ENCODE measurements around the gene ADAM8. TPM values are rescaled to one million over a fixed set of nuclear protein-coding genes. Genes with fewer than 3 reads are reported as not detected.

ADAM8 gene
- total RNA-seq, 2 donors from 2014 or later: 3.7 to 5.7 TPM

DNA sequence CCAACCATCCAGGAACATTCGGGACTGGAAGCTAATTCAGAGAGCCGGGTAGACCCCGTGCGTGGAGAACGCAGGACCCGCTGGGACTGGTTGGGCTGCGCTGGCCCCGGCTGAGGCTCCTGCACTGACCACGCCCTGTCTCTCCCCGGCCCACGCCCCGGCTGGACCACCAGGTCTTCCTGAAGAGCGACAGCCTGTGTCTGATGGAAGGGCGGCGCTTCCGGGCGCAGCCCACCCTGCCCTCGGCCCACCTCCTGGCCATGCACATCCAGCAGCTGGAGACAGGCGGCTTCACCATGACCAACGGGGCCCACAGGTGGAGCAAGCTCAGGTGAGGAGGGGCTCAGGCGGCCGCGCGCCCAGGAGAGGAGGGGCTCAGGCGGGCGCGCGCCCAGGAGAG lies 56.9 kb downstream of the ADAM8 start:
- Histone ChIP-seq H3K9ac (ENCODE audit: low read depth in 2 of 2, low read length in 2 of 2) (no peak overlapping the region), H3K9me3 (no peaks in the 10 kb centered on the region), H3K4me3 (no peak overlapping the region), H3K27me3 (no peaks in the 10 kb centered on the region), H3K27ac (no peak overlapping the region), H3K4me1 (no peaks in the 10 kb centered on the region), H3K36me3 (no peaks in the 10 kb centered on the region)
- TF ChIP-seq, protein P1, sequence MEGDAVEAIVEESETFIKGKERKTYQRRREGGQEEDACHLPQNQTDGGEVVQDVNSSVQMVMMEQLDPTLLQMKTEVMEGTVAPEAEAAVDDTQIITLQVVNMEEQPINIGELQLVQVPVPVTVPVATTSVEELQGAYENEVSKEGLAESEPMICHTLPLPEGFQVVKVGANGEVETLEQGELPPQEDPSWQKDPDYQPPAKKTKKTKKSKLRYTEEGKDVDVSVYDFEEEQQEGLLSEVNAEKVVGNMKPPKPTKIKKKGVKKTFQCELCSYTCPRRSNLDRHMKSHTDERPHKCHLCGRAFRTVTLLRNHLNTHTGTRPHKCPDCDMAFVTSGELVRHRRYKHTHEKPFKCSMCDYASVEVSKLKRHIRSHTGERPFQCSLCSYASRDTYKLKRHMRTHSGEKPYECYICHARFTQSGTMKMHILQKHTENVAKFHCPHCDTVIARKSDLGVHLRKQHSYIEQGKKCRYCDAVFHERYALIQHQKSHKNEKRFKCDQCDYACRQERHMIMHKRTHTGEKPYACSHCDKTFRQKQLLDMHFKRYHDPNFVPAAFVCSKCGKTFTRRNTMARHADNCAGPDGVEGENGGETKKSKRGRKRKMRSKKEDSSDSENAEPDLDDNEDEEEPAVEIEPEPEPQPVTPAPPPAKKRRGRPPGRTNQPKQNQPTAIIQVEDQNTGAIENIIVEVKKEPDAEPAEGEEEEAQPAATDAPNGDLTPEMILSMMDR (IDR thresholded peaks at IDR 0.05): no peak
- intact Hi-C loops (cut with DNase I): no loop called here
- DNase-seq: no peak

DNA sequence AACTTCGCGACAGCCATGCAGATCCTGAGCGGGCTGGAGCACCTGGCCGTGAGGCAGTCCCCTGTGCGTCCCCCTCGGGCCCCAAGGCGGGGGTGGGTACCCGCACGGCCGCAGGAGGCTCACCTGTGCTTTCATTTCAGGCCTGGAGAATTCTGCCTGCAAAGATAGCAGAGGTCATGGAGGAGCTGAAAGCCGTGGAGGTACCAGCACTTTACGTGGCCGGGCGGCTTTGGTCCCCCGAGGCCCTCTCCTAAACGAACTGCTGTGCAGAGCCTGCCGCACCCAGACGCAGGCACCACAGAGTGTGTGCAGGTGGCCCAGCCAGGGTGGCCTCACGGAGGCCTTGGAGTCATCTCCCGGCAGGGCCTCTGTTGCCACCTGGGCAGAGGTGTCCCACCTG lies 57.8 kb downstream of the ADAM8 start:
- Histone ChIP-seq H3K27ac (no peak overlapping the region), H3K9me3 (no peaks in the 10 kb centered on the region), H3K4me3 (no peak overlapping the region), H3K4me1 (no peaks in the 10 kb centered on the region), H3K27me3 (no peaks in the 10 kb centered on the region), H3K36me3 (no peaks in the 10 kb centered on the region), H3K9ac (ENCODE audit: low read depth in 2 of 2, low read length in 2 of 2) (no peak overlapping the region)
- intact Hi-C loops (cut with DNase I): no loop called here
- TF ChIP-seq, protein P1 (IDR thresholded peaks at IDR 0.05): no peak
- no peak for DNase-seq

DNA sequence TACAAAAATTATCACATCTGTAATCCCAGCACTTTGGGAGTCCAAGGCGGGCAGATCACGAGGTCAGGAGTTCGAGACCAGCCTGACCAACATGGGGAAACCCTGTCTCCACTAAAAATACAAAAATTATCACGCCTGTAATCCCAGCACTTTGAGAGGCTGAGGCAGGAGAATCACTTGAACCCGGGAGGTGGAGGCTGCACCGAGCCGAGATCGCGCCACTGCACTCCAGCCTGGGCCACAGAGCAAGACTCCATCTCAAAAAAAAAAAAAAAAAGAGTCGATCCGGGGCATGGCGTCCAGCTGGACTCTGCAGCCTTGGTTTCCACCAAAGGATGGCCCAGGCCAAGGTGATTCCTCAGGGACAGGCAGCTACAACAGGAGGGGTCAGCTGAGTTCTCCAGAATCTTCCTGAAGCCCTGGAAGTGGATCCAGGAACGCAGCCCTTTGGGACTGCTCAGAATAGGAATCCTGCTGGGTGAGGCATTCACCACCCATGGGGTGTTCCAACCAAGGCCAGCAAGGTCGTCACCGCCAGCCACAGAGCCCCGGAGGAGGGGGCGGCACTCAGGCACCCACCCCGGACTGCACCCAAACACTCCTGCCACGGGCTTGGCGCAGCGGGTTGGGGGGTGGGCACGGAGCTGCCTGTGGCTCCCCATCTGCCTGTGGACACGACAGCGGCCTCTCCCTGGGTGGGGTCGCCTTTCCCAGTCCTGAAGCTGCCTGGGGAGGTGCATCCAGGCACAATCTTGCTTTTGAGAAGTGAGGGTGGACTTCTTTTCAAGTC lies 58.7 kb downstream of the ADAM8 start:
- Histone ChIP-seq H3K9me3 (no peaks in the 10 kb centered on the region), H3K4me3 (no peak overlapping the region), H3K27ac (no peak overlapping the region), H3K27me3 (no peaks in the 10 kb centered on the region), H3K9ac (ENCODE audit: low read depth in 2 of 2, low read length in 2 of 2) (no peak overlapping the region), H3K36me3 (no peaks in the 10 kb centered on the region), H3K4me1 (no peaks in the 10 kb centered on the region)
- TF ChIP-seq, protein P1 (IDR thresholded peaks at IDR 0.05): no peak
- no peak for DNase-seq
- intact Hi-C loops (cut with DNase I): no loop called here

DNA sequence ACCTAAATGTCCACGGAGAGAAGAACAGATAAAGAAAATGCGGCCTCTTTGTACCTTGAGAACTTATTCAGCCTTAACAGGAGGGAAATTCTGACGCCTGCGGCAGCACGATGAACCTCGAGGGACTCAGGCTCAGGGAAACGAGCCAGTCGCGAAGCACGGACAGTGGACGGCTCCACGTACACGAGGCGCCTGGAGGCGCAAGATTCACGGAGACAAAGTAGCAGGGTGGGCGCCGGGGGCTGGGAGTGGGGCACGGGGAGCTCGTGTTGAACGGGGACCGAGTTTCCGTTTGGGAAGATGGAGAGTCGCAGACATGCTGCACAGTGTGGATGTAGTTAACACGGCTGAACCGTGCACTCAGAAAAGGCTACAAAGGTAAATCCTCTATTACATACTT lies 59.9 kb downstream of the ADAM8 start:
- TF ChIP-seq, protein P1 (IDR thresholded peaks at IDR 0.05): no peak
- DNase-seq: no peak
- Histone ChIP-seq H3K27me3 (no peaks in the 10 kb centered on the region), H3K4me1 (no peaks in the 10 kb centered on the region), H3K27ac (no peak overlapping the region), H3K36me3 (no peaks in the 10 kb centered on the region), H3K9me3 (no peaks in the 10 kb centered on the region), H3K9ac (ENCODE audit: low read depth in 2 of 2, low read length in 2 of 2) (no peak overlapping the region), H3K4me3 (no peak overlapping the region)
- intact Hi-C loops (cut with DNase I): no loop called here

DNA sequence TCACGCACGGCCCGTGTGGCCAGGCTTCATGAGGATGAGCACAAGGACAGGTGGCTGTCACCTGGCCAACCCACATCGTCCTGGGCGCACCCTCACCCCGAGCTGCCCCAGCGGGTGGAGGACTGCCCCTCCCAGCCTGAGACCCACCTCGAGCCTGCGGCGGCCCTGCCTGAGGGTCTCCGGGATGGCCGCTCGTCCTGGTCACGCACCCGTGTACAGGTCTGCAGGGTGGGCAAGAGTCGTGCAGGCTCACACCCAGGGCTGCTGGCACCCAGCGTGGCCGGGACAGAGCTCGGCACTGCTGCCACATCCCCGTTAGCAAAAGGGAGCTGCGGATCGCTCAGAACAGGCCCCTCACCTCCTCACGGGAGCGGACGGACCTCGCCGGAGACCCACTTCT lies 61.1 kb downstream of the ADAM8 start:
- TF ChIP-seq, protein P1 (IDR thresholded peaks at IDR 0.05): no peak
- H3K4me1 ChIP-seq: no peaks in the 10 kb centered on the region
- DNase-seq: no peak
- intact Hi-C loops (cut with DNase I): no loop called here
- no peaks in the 10 kb centered on the region for H3K27me3 ChIP-seq
- H3K9me3 ChIP-seq: no peaks in the 10 kb centered on the region
- H3K36me3 ChIP-seq: no peaks in the 10 kb centered on the region
- H3K27ac ChIP-seq: no peak overlapping the region
- no peak overlapping the region for H3K4me3 ChIP-seq
- no peak overlapping the region for H3K9ac ChIP-seq (ENCODE audit: low read depth in 2 of 2, low read length in 2 of 2)

Measured in colonic mucosa (tissue), 4 donors.